IMR-90 (cell line): ENCODE results near the gene SUN5. TPM values are rescaled to one million over a fixed set of nuclear protein-coding genes. Genes with fewer than 3 reads are reported as not detected.

Experiments
- ATAC-seq: fragments of 200-7000 bp; cut with Tn5 transposase; 2 replicates; pipeline ENCODE4 v1.9.1; 2020; ENCODE audit warnings: low read depth, mild to moderate bottlenecking, moderate library complexity
- BruUV-seq: library from RNA; stranded (reverse); fragments of 400-500 nt; replicated peaks from 2 replicates; lab custom pipeline; 2021; lab: Mats Ljungman, UMichigan
- CTCF ChIA-PET: fragments of 300-600 bp; formaldehyde crosslinking; extraction: SDS; loops from one replicate; lab custom pipeline; 2021; ENCODE audit warnings: antibody characterized with exemption; lab: Yijun Ruan, JAX
- POLR2A ChIA-PET: fragments of 300-600 bp; sonication (Branson Sonifier 250); formaldehyde crosslinking; loops from one replicate; lab custom pipeline; 2022; ENCODE audit warnings: antibody characterized with exemption; ENCODE audit not compliant: unreplicated experiment; lab: Charles Lee
- DNase-seq: peaks from one replicate; pipeline ENCODE4 v3.0.0; 2013
- H2AFZ ChIP-seq: replicated peaks from 2 replicates; pipeline ENCODE3; 2013; ENCODE audit warnings: low read length, mild to moderate bottlenecking; ENCODE audit not compliant: poor library complexity
- H2AK5ac ChIP-seq: 2 replicates; pipeline ENCODE4 v1.6.1; 2013; ENCODE audit warnings: low read depth, low read length, inconsistent platforms
- H2AK9ac ChIP-seq: replicated peaks from 2 replicates; pipeline ENCODE3; 2013; ENCODE audit warnings: mild to moderate bottlenecking, low read depth, low read length, moderate library complexity; ENCODE audit not compliant: poor library complexity
- H2BK120ac ChIP-seq: 2 replicates; pipeline ENCODE4 v1.6.1; 2013; ENCODE audit warnings: low read depth, low read length, inconsistent platforms
- H2BK15ac ChIP-seq: 3 replicates; pipeline ENCODE4 v1.6.1; 2013; ENCODE audit warnings: low read depth, low read length, inconsistent platforms
- H2BK20ac ChIP-seq: 2 replicates; pipeline ENCODE4 v1.6.1; 2013; ENCODE audit warnings: low read depth, mild to moderate bottlenecking, inconsistent platforms, low read length, moderate library complexity
- H2BK5ac ChIP-seq: 2 replicates; pipeline ENCODE4 v1.6.1; 2013; ENCODE audit warnings: mild to moderate bottlenecking, low read depth, low read length, inconsistent platforms; ENCODE audit not compliant: poor library complexity, severe bottlenecking
- H3K14ac ChIP-seq: replicated peaks from 2 replicates; pipeline ENCODE4 v1.6.1; 2013; ENCODE audit warnings: low read depth, low read length, inconsistent platforms
- H3K18ac ChIP-seq: 2 replicates; pipeline ENCODE4 v1.6.1; 2013; ENCODE audit warnings: low read depth, low read length, control low read depth
- H3K23ac ChIP-seq: 2 replicates; pipeline ENCODE4 v1.6.1; 2013; ENCODE audit warnings: low read depth, low read length, inconsistent platforms
- H3K27ac ChIP-seq: 2 replicates; pipeline ENCODE4 v1.5.1; 2013; ENCODE audit warnings: mild to moderate bottlenecking, control low read depth, low read length; ENCODE audit not compliant: insufficient read depth
- H3K27me3 ChIP-seq: 2 replicates; pipeline ENCODE4 v1.6.1; 2013; ENCODE audit warnings: low read length; ENCODE audit not compliant: control insufficient read depth, insufficient read depth
- H3K36me3 ChIP-seq: 2 replicates; pipeline ENCODE4 v1.6.1; 2013; ENCODE audit warnings: low read length, mixed read lengths; ENCODE audit not compliant: control insufficient read depth, insufficient read depth
- H3K4ac ChIP-seq: 2 replicates; pipeline ENCODE4 v1.6.1; 2013; ENCODE audit warnings: low read depth, low read length, inconsistent platforms
- H3K4me1 ChIP-seq: 2 replicates; pipeline ENCODE4 v1.6.1; 2013; ENCODE audit warnings: low read length, mixed read lengths; ENCODE audit not compliant: control insufficient read depth, insufficient read depth
- H3K4me2 ChIP-seq: 2 replicates; pipeline ENCODE4 v1.6.1; 2013; ENCODE audit warnings: low read depth, mild to moderate bottlenecking, control low read depth, low read length, moderate library complexity
- H3K4me3 ChIP-seq: 2 replicates; pipeline ENCODE4 v1.5.1; 2013; ENCODE audit warnings: low read depth, mild to moderate bottlenecking, control low read depth, low read length, moderate library complexity; ENCODE audit not compliant: insufficient read depth
- H3K56ac ChIP-seq: 2 replicates; pipeline ENCODE4 v1.6.1; 2013; ENCODE audit warnings: low read length, inconsistent platforms; ENCODE audit not compliant: insufficient read depth; ENCODE audit errors: extremely low read depth
- H3K79me1 ChIP-seq, 2 experiments: 2 replicates each; pipeline ENCODE4 v1.6.1; 2013; ENCODE audit warnings: low read length in 2 of 2, inconsistent platforms in 1 of 2, low read depth in 1 of 2
- H3K9ac ChIP-seq: 2 replicates; pipeline ENCODE4 v1.6.1; 2013; ENCODE audit warnings: low read depth, low read length, control low read depth
- H3K9me1 ChIP-seq: 2 replicates; pipeline ENCODE4 v1.6.1; 2013; ENCODE audit warnings: low read length, inconsistent platforms; ENCODE audit not compliant: insufficient read depth
- H3K9me3 ChIP-seq: 2 replicates; pipeline ENCODE4 v1.6.1; 2013; ENCODE audit warnings: low read length; ENCODE audit not compliant: control insufficient read depth, insufficient read depth
- H4K20me1 ChIP-seq: 2 replicates; pipeline ENCODE4 v1.6.1; 2013; ENCODE audit warnings: low read length, inconsistent platforms; ENCODE audit not compliant: insufficient read depth
- H4K5ac ChIP-seq: 2 replicates; pipeline ENCODE4 v1.6.1; 2013; ENCODE audit warnings: mild to moderate bottlenecking, low read depth, low read length, control low read depth
- H4K8ac ChIP-seq, 2 experiments: 2 replicates each; pipeline ENCODE4 v1.6.1; 2013; ENCODE audit warnings: low read depth in 2 of 2, low read length in 2 of 2, control low read depth in 1 of 2, inconsistent platforms in 1 of 2
- H4K91ac ChIP-seq: 2 replicates; pipeline ENCODE4 v1.6.1; 2013; ENCODE audit warnings: low read depth, low read length, inconsistent platforms; ENCODE audit not compliant: insufficient read depth
- ELK1 ChIP-seq: fragments of 150-350 bp; IDR thresholded peaks from 2 replicates; pipeline ENCODE4 v1.6.1; 2016; ENCODE audit warnings: low read depth, mild to moderate bottlenecking, low read length, moderate library complexity, borderline replicate concordance
- FOS ChIP-seq: fragments of 150-350 bp; IDR thresholded peaks from 2 replicates; pipeline ENCODE4 v1.6.1; 2016; ENCODE audit warnings: low read depth, low read length
- MXI1 ChIP-seq: IDR thresholded peaks from 2 replicates; pipeline ENCODE4 v1.6.1; 2012; ENCODE audit warnings: low read depth, mild to moderate bottlenecking, low read length, moderate library complexity, borderline replicate concordance
- NFE2L2 ChIP-seq: fragments of 150-350 bp; IDR thresholded peaks from 2 replicates; pipeline ENCODE4 v1.6.1; 2016; ENCODE audit warnings: low read depth, mild to moderate bottlenecking, low read length
- POLR2A ChIP-seq: IDR thresholded peaks from 2 replicates; pipeline ENCODE4 v1.6.1; 2012; ENCODE audit warnings: mild to moderate bottlenecking, low read depth, low read length
- SMC3 ChIP-seq: fragments of 150-350 bp; IDR thresholded peaks from 2 replicates; pipeline ENCODE4 v1.6.1; 2016; ENCODE audit warnings: low read depth, mild to moderate bottlenecking, antibody characterized with exemption, low read length, moderate library complexity
- WGBS, 2 experiments: methylation state at CpG; one replicate each; pipeline versions ENCODE4 v1.1.5 to v1.1.7; 2013; ENCODE audit warnings: missing lambda C conversion rate in 2 of 2; ENCODE audit not compliant: insufficient read length in 1 of 2; ENCODE audit errors: extremely low coverage in 2 of 2; 5-methylcytosine and 5-hydroxymethylcytosine counted together
- dilution Hi-C: fragments of 300-500 bp; cut with HindIII; formaldehyde crosslinking; loops from one replicate; pipeline ENCODE4 v1.14.3; 2018; ENCODE audit warnings: low sequenced_read_pairs; ENCODE audit not compliant: unreplicated experiment
- in situ Hi-C: fragments of 300-500 bp; cut with MboI; formaldehyde crosslinking; loops from 3 replicates; pipeline ENCODE4 v1.14.3; 2019; ENCODE audit warnings: low sequenced_read_pairs, inconsistent platforms, mixed read lengths
- intact Hi-C: fragments of 100-400 bp; cut with micrococcal nuclease; formaldehyde crosslinking; loops from 2 replicates; pipeline ENCODE4 v1.10.0; 2022
- polyA plus RNA-seq, 3 experiments: library from polyadenylated mRNA; depleted of rRNA; stranded (reverse); fragments of >200 nt; gene quantifications; 2 replicates each; pipeline ENCODE4 v1.2.3, GENCODE V29; 2012; ENCODE audit warnings: low replicate concordance in 1 of 3
- total RNA-seq: library from RNA; depleted of rRNA; stranded (reverse); fragments of >200 nt; gene quantifications from 2 replicates; pipeline ENCODE4 v1.2.3, GENCODE V29; 2012

Gene SUN5
- total and polyA plus RNA-seq, 2 of the 4 experiments (the other 2 are of a cell fraction): not detected

GRCh38 chr20:32982617-32983458 is 21.4 kb downstream of the SUN5 start:
- intact Hi-C loops: no loop called here

More at GRCh38 chr20:32982617-32983458, 21.4 kb downstream of the SUN5 start:
- no peak overlapping the region for H2BK20ac ChIP-seq
- H3K18ac ChIP-seq: no peak overlapping the region
- no peak overlapping the region for H3K23ac ChIP-seq
- H3K4me1 ChIP-seq: no peaks in the 10 kb centered on the region
- H2BK5ac ChIP-seq: no peak overlapping the region
- no peak overlapping the region for H3K56ac ChIP-seq
- no peaks in the 10 kb centered on the region for H3K79me1 ChIP-seq
- ChIA-PET POLR2A (no interaction called here), CTCF (no interaction called here)
- peaks cover 12% of the 10 kb centered on the region for H3K27me3 ChIP-seq
- in situ Hi-C loops (no loop called here), dilution Hi-C loops (no loop called here)
- H3K4me3 ChIP-seq: no peak overlapping the region
- no peak overlapping the region for H3K14ac ChIP-seq
- no TSS peak for BruUV-seq
- DNase-seq (no peak), ATAC-seq (no peak)
- no peaks in the 10 kb centered on the region for H3K9me3 ChIP-seq
- H4K20me1 ChIP-seq: no peaks in the 10 kb centered on the region
- H3K9me1 ChIP-seq: no peaks in the 10 kb centered on the region
- H3K4ac ChIP-seq: no peak overlapping the region
- no peak overlapping the region for H2AK5ac ChIP-seq
- H3K4me2 ChIP-seq: no peak overlapping the region
- no peak overlapping the region for H2AFZ ChIP-seq
- WGBS, 2 experiments: 23% methylated on average over 5 of the region's 10 CpGs; no CpG with 5 or more reads in 1 of the 2 experiments
- H2BK120ac ChIP-seq: no peak overlapping the region
- no peak overlapping the region for H2AK9ac ChIP-seq
- no peak overlapping the region for H3K27ac ChIP-seq
- no peak overlapping the region for H4K91ac ChIP-seq
- TF ChIP-seq SMC3 (no peak), POLR2A (no peak), FOS (no peak), ELK1 (no peak), NFE2L2 (no peak), MXI1 (no peak)
- no peak overlapping the region for H3K9ac ChIP-seq
- no peak overlapping the region for H4K8ac ChIP-seq
- H3K36me3 ChIP-seq: no peaks in the 10 kb centered on the region
- H2BK15ac ChIP-seq: no peak overlapping the region
- H4K5ac ChIP-seq: no peak overlapping the region
